Measurements from ENCODE around the gene TTC27.

GRCh38 chr2:32773448-32773808 lies 145.6 kb downstream of the TTC27 start:
- TF ChIP-seq CTCF (conservative IDR thresholded peaks at IDR 0.05) (no peak), ZFX (IDR thresholded peaks at IDR 0.05) (no peak)
